ENCODE measurements around the gene COL6A3. TPM values are rescaled to one million over a fixed set of nuclear protein-coding genes. Genes with fewer than 3 reads are reported as not detected.
"Not testable (repeated sequence)": the region's sequence is repeated elsewhere in the genome, so short reads cannot be mapped to it uniquely, and the experiment has no call there.

The COL6A3 gene
- total RNA-seq, 1 donor from 2014 or later = 119 TPM

DNA sequence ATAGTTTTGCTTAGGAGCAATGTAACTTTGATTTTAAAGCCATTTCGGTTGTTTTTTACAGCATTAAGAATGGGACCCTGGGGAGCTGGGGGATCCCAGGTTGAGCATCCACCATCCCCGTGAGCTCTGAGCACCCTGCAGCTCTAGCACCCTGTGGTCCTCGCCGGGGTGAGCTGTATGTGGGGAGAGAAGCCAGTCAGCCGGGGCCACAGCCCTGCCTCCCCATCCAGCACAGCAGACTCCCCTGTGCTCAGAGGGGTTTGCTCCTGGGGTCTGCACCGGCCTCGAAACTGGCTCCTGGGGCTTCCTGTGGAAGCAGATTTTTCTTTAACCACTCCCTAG lies 1.3 kb downstream of the COL6A3 start:
- intact Hi-C loops (cut with DNase I) = no loop called here
- TF ChIP-seq, protein P1, sequence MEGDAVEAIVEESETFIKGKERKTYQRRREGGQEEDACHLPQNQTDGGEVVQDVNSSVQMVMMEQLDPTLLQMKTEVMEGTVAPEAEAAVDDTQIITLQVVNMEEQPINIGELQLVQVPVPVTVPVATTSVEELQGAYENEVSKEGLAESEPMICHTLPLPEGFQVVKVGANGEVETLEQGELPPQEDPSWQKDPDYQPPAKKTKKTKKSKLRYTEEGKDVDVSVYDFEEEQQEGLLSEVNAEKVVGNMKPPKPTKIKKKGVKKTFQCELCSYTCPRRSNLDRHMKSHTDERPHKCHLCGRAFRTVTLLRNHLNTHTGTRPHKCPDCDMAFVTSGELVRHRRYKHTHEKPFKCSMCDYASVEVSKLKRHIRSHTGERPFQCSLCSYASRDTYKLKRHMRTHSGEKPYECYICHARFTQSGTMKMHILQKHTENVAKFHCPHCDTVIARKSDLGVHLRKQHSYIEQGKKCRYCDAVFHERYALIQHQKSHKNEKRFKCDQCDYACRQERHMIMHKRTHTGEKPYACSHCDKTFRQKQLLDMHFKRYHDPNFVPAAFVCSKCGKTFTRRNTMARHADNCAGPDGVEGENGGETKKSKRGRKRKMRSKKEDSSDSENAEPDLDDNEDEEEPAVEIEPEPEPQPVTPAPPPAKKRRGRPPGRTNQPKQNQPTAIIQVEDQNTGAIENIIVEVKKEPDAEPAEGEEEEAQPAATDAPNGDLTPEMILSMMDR (IDR thresholded peaks at IDR 0.05) = no peak
- H3K27ac ChIP-seq = peak overlapping the region; percentile 73
- no peak for ATAC-seq
- peak overlapping the region; percentile 40 for H3K4me3 ChIP-seq
- no peaks in the 10 kb centered on the region for H3K36me3 ChIP-seq
- no peaks in the 10 kb centered on the region for H3K4me1 ChIP-seq
- no peaks in the 10 kb centered on the region for H3K9me3 ChIP-seq
- DNase-seq = no peak
- no peaks in the 10 kb centered on the region for H3K27me3 ChIP-seq

GRCh38 chr2:237411683-237412423 lies 2.1 kb downstream of the COL6A3 start:
- Histone ChIP-seq H3K4me3 (peak overlapping the region; percentile 40), H3K27ac (peak overlapping the region; percentile 73), H3K9me3 (no peaks in the 10 kb centered on the region), H3K4me1 (no peaks in the 10 kb centered on the region), H3K27me3 (no peaks in the 10 kb centered on the region), H3K36me3 (no peaks in the 10 kb centered on the region)
- DNase-seq (no peak), ATAC-seq (no peak)
- intact Hi-C loops (cut with DNase I) = no loop called here
- TF ChIP-seq, protein P1 (IDR thresholded peaks at IDR 0.05) = no peak

DNA sequence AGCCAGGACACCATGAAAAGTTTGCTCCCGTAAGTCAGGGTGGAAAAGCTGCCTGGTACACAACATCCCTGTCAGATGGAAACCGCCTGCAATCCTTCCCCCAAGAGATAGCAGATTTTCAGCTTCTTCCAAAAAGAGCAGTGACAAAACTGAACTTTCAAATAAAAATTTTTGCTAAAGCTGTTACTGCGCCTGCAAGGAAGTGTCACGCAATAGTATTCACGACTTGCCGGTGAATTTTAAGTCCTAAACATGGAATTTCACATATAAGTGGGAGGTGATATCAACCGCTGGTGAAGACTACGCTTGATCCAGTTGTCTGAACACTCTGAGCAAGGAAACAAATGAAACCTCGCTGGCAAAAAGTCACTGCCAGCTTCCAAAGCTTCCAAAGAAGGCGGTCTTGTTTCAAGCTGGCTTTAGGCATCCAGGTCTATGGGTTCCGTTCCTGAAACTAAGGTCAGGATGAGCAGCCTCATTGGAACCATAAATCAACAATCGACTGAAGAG lies 2.8 kb downstream of the COL6A3 start:
- no peaks in the 10 kb centered on the region for H3K4me1 ChIP-seq
- H3K9me3 ChIP-seq = no peaks in the 10 kb centered on the region
- no peaks in the 10 kb centered on the region for H3K36me3 ChIP-seq
- H3K27ac ChIP-seq = peak overlapping the region; percentile 73
- no peaks in the 10 kb centered on the region for H3K27me3 ChIP-seq
- no peak for ATAC-seq
- no peak for DNase-seq
- TF ChIP-seq, protein P1 (IDR thresholded peaks at IDR 0.05) = no peak
- intact Hi-C loops (cut with DNase I) = no loop called here
- peak overlapping the region; percentile 40 for H3K4me3 ChIP-seq

DNA sequence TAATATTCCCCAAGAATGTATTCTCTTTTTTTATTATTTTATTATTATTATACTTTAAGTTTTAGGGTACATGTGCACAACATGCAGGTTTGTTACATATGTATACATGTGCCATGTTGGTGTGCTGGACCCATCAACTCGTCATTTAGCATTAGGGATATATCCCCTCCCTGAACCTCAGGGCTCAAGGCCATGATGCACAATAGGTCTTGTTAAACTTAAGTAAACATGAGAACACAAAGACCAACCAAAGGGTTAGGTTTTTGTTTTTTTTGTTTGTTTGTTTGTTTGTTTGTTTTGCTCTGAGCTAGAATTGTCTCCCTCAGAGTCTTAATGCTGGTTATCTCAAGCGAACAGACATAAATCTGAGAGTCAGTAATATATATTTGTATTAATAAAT lies 4.7 kb downstream of the COL6A3 start:
- intact Hi-C loops (cut with DNase I); H3K36me3 ChIP-seq; H3K27me3 ChIP-seq; ATAC-seq; H3K4me1 ChIP-seq; H3K9me3 ChIP-seq; DNase-seq: not testable (repeated sequence)
- Histone ChIP-seq H3K4me3 (peak overlapping the region; percentile 15), H3K27ac (peak overlapping the region; percentile 34)

GRCh38 chr2:237408335-237409000 lies 5.5 kb downstream of the COL6A3 start:
- H3K27me3 ChIP-seq = no peaks in the 10 kb centered on the region
- H3K9me3 ChIP-seq = no peaks in the 10 kb centered on the region
- H3K4me1 ChIP-seq = no peaks in the 10 kb centered on the region
- DNase-seq = no peak
- H3K27ac ChIP-seq = peak overlapping the region; percentile 36
- H3K36me3 ChIP-seq = no peaks in the 10 kb centered on the region
- ATAC-seq = no peak
- TF ChIP-seq, protein P1 (IDR thresholded peaks at IDR 0.05) = no peak
- intact Hi-C loops (cut with DNase I) = no loop called here
- no peak overlapping the region for H3K4me3 ChIP-seq

DNA sequence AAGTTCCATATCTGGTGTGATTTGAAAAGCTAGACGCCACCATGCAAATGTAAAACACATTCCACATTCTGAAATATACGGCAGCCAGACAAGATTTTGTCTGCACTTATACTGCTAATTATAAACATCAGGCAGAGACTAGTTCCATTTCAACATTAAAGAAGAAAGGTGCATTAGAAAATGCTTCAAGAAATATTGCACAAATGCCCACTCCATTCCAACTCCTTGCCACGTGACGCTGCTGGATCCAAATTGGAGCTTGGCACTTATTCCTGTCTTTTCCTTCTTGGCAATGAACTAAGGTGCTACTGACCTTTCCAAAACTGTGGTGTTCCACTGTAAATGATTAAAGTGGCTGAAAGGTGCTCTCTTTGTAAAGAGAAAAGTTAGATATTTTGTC lies 6.3 kb downstream of the COL6A3 start:
- TF ChIP-seq, protein P1 (IDR thresholded peaks at IDR 0.05) = no peak
- Histone ChIP-seq H3K4me3 (no peak overlapping the region), H3K4me1 (no peaks in the 10 kb centered on the region), H3K27me3 (no peaks in the 10 kb centered on the region), H3K9me3 (no peaks in the 10 kb centered on the region), H3K27ac (peak overlapping the region; percentile 36), H3K36me3 (no peaks in the 10 kb centered on the region)
- ATAC-seq = no peak
- DNase-seq = no peak
- intact Hi-C loops (cut with DNase I) = no loop called here

All from upper lobe of right lung (tissue), 1 donor.